Activated CD4-positive, alpha-beta memory T cell treated with anti-CD3 and anti-CD28 coated beads, Interleukin-2, amount 10 ng/mL, durations not matched to agents 7 days and 5 days (primary cell): ENCODE measurements around the gene MED12. TPM values are rescaled to one million over a fixed set of nuclear protein-coding genes. Genes with fewer than 3 reads are reported as not detected.

Experiments used
- CTCF ChIA-PET: fragments of 350-600 bp; sonication (Branson Sonifier 250); formaldehyde crosslinking; loops from one replicate; lab custom pipeline; 2021; ENCODE audit warnings: antibody characterized with exemption, inconsistent platforms; lab: Charles Lee
- POLR2A ChIA-PET: fragments of 350-600 bp; sonication (Branson Sonifier 250); formaldehyde crosslinking; loops from one replicate; lab custom pipeline; 2021; ENCODE audit warnings: antibody characterized with exemption; lab: Charles Lee
- DNase-seq: peaks from one replicate; pipeline ENCODE4 v3.0.0-alpha.2; 2020
- H3K27ac Mint-ChIP-seq: one replicate; pipeline ENCODE4 v1.8.0; 2021; ENCODE audit warnings: mild to moderate bottlenecking, mixed read lengths
- H3K27me3 Mint-ChIP-seq: one replicate; pipeline ENCODE4 v1.8.0; 2021; ENCODE audit warnings: mixed read lengths
- H3K36me3 Mint-ChIP-seq: one replicate; pipeline ENCODE4 v1.8.0; 2021; ENCODE audit warnings: low read depth, mixed read lengths
- H3K4me1 Mint-ChIP-seq: one replicate; pipeline ENCODE4 v1.8.0; 2021; ENCODE audit warnings: mixed read lengths
- H3K4me3 Mint-ChIP-seq: one replicate; pipeline ENCODE4 v1.8.0; 2021; ENCODE audit warnings: mild to moderate bottlenecking, mixed read lengths
- H3K9me3 Mint-ChIP-seq: one replicate; pipeline ENCODE4 v1.8.0; 2021; ENCODE audit warnings: mixed read lengths
- total RNA-seq, 2 experiments: library from RNA; stranded (reverse); gene quantifications; one replicate each; pipeline ENCODE4 v1.2.3, GENCODE V29; 2021

Gene MED12
- total RNA-seq = 10 to 100 TPM; 56.5 to 61.3 TPM

GRCh38 chrX:71118032-71118984 is at the start of gene MED12:
TSS of gene MED12 (plus strand) at chrX:71118596. CDS start at chrX:71118755, 159 bp downstream.
- H3K27ac Mint-ChIP-seq = peak within 1 kb of the TSS; percentile 78
- peak; percentile 84 for DNase-seq
- no peaks in the 10 kb centered on the region for H3K9me3 Mint-ChIP-seq
- peak within 1 kb of the TSS; percentile 77 for H3K4me3 Mint-ChIP-seq
- ChIA-PET CTCF (interaction anchor here (0.8 to 2.2 kb wide), 8 partner anchors 9 to 63 kb away, joined by 3 to 10 read pairs (median 5); partner anchors contain the start of gene FOXO4), POLR2A (interaction anchor here (0.9 to 3.2 kb wide), 16 partner anchors 8 to 248 kb away, joined by 3 to 100 read pairs (median 6); partner anchors contain the start of genes CXorf65, FOXO4, NONO and SNX12)
- peaks cover 26% of the 10 kb centered on the region for H3K36me3 Mint-ChIP-seq
- no peaks in the 10 kb centered on the region for H3K27me3 Mint-ChIP-seq
- peaks cover 28% of the 10 kb centered on the region for H3K4me1 Mint-ChIP-seq

GRCh38 chrX:71070531-71070930 is 47.9 kb upstream of the MED12 start:
- Mint-ChIP-seq H3K4me3 (no peak overlapping the region), H3K27me3 (peaks cover 11% of the 10 kb centered on the region), H3K4me1 (peaks cover 14% of the 10 kb centered on the region), H3K36me3 (peaks cover 3% of the 10 kb centered on the region), H3K9me3 (no peaks in the 10 kb centered on the region), H3K27ac (no peak overlapping the region)
- DNase-seq = no peak
- ChIA-PET CTCF (no interaction called here), POLR2A (no interaction called here)

GRCh38 chrX:71081330-71082123 is 36.9 kb upstream of the MED12 start:
- Mint-ChIP-seq H3K4me3 (no peak overlapping the region), H3K36me3 (no peaks in the 10 kb centered on the region), H3K27me3 (peaks cover 5% of the 10 kb centered on the region), H3K9me3 (no peaks in the 10 kb centered on the region), H3K27ac (no peak overlapping the region), H3K4me1 (peaks cover 5% of the 10 kb centered on the region)
- no peak for DNase-seq
- ChIA-PET POLR2A (no interaction called here), CTCF (no interaction called here)

GRCh38 chrX:71082124-71082647 is 36.2 kb upstream of the MED12 start:
- Mint-ChIP-seq H3K4me3 (no peak overlapping the region), H3K27me3 (peaks cover 2% of the 10 kb centered on the region), H3K9me3 (no peaks in the 10 kb centered on the region), H3K4me1 (peaks cover 5% of the 10 kb centered on the region), H3K27ac (no peak overlapping the region), H3K36me3 (no peaks in the 10 kb centered on the region)
- ChIA-PET POLR2A (no interaction called here), CTCF (no interaction called here)
- no peak for DNase-seq

GRCh38 chrX:71082822-71083221 is 35.6 kb upstream of the MED12 start:
- DNase-seq = no peak
- CTCF ChIA-PET = no interaction called here
- Mint-ChIP-seq H3K27ac (no peak overlapping the region), H3K36me3 (no peaks in the 10 kb centered on the region), H3K27me3 (peaks cover 2% of the 10 kb centered on the region), H3K9me3 (no peaks in the 10 kb centered on the region), H3K4me1 (peaks cover 5% of the 10 kb centered on the region), H3K4me3 (no peak overlapping the region)
- POLR2A ChIA-PET = no interaction called here

GRCh38 chrX:71085900-71086299 is 32.5 kb upstream of the MED12 start:
- CTCF ChIA-PET = no interaction called here
- no peak overlapping the region for H3K27ac Mint-ChIP-seq
- no peaks in the 10 kb centered on the region for H3K36me3 Mint-ChIP-seq
- no peaks in the 10 kb centered on the region for H3K9me3 Mint-ChIP-seq
- DNase-seq = no peak
- peaks cover 5% of the 10 kb centered on the region for H3K4me1 Mint-ChIP-seq
- H3K27me3 Mint-ChIP-seq = peaks cover 2% of the 10 kb centered on the region
- H3K4me3 Mint-ChIP-seq = no peak overlapping the region
- POLR2A ChIA-PET = interaction anchor here (0.8 kb wide), 1 partner anchor 13 kb away, joined by 3 read pairs; no protein-coding TSS in a partner anchor

- ChIA-PET CTCF (no interaction called here), POLR2A (no interaction called here)
- H3K27ac Mint-ChIP-seq = no peak overlapping the region
- H3K4me1 Mint-ChIP-seq = peaks cover 18% of the 10 kb centered on the region
- no peak for DNase-seq
- H3K4me3 Mint-ChIP-seq = no peak overlapping the region
- no peaks in the 10 kb centered on the region for H3K9me3 Mint-ChIP-seq
- H3K27me3 Mint-ChIP-seq = no peaks in the 10 kb centered on the region
- no peaks in the 10 kb centered on the region for H3K36me3 Mint-ChIP-seq
Observed at GRCh38 chrX:71091263-71091662, 27.1 kb upstream of the MED12 start.

- Mint-ChIP-seq H3K4me1 (peaks cover 32% of the 10 kb centered on the region), H3K27me3 (peaks cover 2% of the 10 kb centered on the region), H3K36me3 (no peaks in the 10 kb centered on the region), H3K9me3 (no peaks in the 10 kb centered on the region), H3K4me3 (peak overlapping the region; percentile 96), H3K27ac (no peak overlapping the region)
- no peak for DNase-seq
- POLR2A ChIA-PET = interaction anchor here (1.0 kb wide), 1 partner anchor 16 kb away, joined by 3 read pairs; the partner anchor contains the start of gene IL2RG
- CTCF ChIA-PET = no interaction called here
Observed at GRCh38 chrX:71095033-71095432, 23.4 kb upstream of the MED12 start.

GRCh38 chrX:71095555-71095980 is 22.8 kb upstream of the MED12 start, which contains the start of gene FOXO4:
TSS of gene FOXO4 (plus strand) at chrX:71095851. CDS start at chrX:71096529, 678 bp downstream.
- no peaks in the 10 kb centered on the region for H3K9me3 Mint-ChIP-seq
- no peaks in the 10 kb centered on the region for H3K36me3 Mint-ChIP-seq
- ChIA-PET CTCF (interaction anchor here (0.7 to 2.6 kb wide), 3 partner anchors 10 to 35 kb away, joined by 5 to 9 read pairs (median 8); partner anchors contain the start of gene MED12), POLR2A (interaction anchor here (0.9 to 2.7 kb wide), 6 partner anchors 10 to 36 kb away, joined by 3 to 30 read pairs (median 4); partner anchors contain the start of genes IL2RG and MED12)
- DNase-seq = peak; percentile 90
- peaks cover 32% of the 10 kb centered on the region for H3K4me1 Mint-ChIP-seq
- peak within 1 kb of the TSS; percentile 66 for H3K27ac Mint-ChIP-seq
- peaks cover 2% of the 10 kb centered on the region for H3K27me3 Mint-ChIP-seq
- peak within 1 kb of the TSS; percentile 96 for H3K4me3 Mint-ChIP-seq

GRCh38 chrX:71095981-71096759 is 22.2 kb upstream of the MED12 start:
- ChIA-PET CTCF (interaction anchor here (0.7 to 2.6 kb wide), 3 partner anchors 10 to 35 kb away, joined by 5 to 9 read pairs (median 8); partner anchors contain the start of gene MED12), POLR2A (interaction anchor here (0.9 to 2.7 kb wide), 6 partner anchors 9 to 86 kb away, joined by 4 to 30 read pairs (median 6); partner anchors contain the start of genes IL2RG and MED12)
- H3K4me1 Mint-ChIP-seq = peaks cover 34% of the 10 kb centered on the region
- H3K4me3 Mint-ChIP-seq = peak overlapping the region; percentile 96
- peaks cover 2% of the 10 kb centered on the region for H3K27me3 Mint-ChIP-seq
- H3K36me3 Mint-ChIP-seq = no peaks in the 10 kb centered on the region
- no peaks in the 10 kb centered on the region for H3K9me3 Mint-ChIP-seq
- H3K27ac Mint-ChIP-seq = peak overlapping the region; percentile 66
- DNase-seq = no peak

GRCh38 chrX:71096760-71097032 is 21.7 kb upstream of the MED12 start:
- Mint-ChIP-seq H3K27ac (no peak overlapping the region), H3K9me3 (no peaks in the 10 kb centered on the region), H3K4me3 (peak overlapping the region; percentile 96), H3K4me1 (peaks cover 36% of the 10 kb centered on the region), H3K27me3 (peaks cover 2% of the 10 kb centered on the region), H3K36me3 (no peaks in the 10 kb centered on the region)
- no peak for DNase-seq
- CTCF ChIA-PET = interaction anchor here (1.4 to 2.6 kb wide), 3 partner anchors 22 to 34 kb away, joined by 8 to 9 read pairs (median 9); partner anchors contain the start of gene MED12
- POLR2A ChIA-PET = interaction anchor here (1.1 to 2.7 kb wide), 5 partner anchors 12 to 85 kb away, joined by 4 to 30 read pairs (median 7); partner anchors contain the start of genes IL2RG and MED12
